Skeletal muscle cell (primary cell): Measurements from ENCODE around the gene CFAP70.

Experiments used
- DNase-seq: peaks from one replicate; pipeline ENCODE4 v3.0.0-alpha.2; 2010; ENCODE audit warnings: low read depth
- H3K4me3 ChIP-seq: 2 replicates; pipeline ENCODE4 v1.5.1; 2011; ENCODE audit warnings: low read depth, mild to moderate bottlenecking, control low read depth, low read length, moderate library complexity

Gene CFAP70

DNA sequence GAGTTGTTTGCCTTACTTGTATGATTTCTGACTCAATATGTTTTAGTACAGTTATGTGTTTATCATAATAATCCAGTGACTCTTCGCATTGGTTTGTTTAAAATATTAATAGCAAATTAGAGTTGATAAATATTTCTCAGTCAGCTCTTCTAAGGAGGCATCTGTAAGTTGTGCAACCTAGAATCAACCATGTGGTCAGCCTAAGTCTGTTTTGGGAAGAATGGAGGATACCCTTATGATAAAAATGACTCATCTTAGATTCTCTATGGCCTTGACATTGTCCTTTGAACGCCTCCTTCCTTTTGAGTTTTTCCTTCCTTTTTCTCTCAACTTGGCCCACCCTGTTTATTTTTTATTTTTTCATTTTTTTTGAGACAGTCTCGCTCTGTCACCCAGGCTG is 130.4 kb downstream of the CFAP70 start:
- no peak for DNase-seq
- no peak overlapping the region for H3K4me3 ChIP-seq

DNA sequence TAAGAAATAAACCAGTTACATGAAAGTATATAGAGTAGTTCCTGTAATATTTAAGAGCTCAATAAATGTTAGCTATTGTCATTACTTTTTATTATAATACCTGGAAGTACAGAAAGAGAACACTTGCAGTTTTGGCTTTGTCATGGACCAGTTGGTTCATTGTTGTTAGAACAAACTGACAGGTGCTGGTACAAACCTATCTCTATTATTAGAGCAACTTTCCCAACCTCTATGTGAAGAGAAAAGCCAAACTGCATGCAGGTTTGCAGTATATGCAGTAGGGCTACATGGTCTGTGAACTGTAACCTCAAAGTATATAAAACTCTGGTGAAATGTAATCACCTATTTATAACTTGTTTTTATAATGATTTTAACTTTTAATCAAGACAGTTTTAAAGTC is 132.0 kb downstream of the CFAP70 start:
- H3K4me3 ChIP-seq = no peak overlapping the region
- DNase-seq = no peak

DNA sequence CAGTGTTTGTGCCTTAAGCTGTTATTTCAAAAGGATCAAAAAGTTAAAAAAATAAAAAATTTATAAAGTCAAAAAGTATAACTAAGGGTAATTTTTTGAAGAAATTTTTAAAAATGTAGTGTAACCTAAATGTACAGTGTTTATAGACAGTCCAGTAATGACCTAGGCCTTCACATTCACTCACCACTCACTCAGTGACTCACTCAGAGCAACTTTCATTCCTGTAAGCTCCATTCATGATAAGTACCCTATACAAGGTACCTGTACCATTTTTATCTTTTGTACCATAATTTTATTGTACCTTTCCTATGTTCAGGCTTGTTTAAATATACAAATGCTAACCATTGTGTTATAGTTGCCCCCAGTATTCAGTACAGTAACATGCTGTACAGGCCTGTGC is 133.1 kb downstream of the CFAP70 start:
- no peak for DNase-seq
- no peak overlapping the region for H3K4me3 ChIP-seq

DNA sequence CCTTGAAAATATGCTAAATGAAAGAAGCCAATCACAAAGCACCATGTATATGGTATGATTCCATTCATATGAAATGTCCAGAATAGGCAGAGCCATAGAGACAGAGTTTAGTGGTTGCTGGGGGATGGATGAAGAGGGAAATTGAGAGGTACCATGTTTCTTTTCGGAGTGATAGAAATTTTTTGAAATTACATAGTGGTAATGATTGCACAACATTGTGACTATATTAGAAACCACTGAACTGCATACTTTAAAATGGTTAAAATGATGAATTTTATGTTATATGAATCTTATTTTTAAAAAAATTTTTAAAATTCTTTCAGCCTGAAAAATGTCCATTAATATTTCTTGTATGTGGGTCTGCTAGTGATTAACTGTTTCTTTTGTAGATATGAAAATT is 137.7 kb downstream of the CFAP70 start:
- no peak for DNase-seq
- no peak overlapping the region for H3K4me3 ChIP-seq

DNA sequence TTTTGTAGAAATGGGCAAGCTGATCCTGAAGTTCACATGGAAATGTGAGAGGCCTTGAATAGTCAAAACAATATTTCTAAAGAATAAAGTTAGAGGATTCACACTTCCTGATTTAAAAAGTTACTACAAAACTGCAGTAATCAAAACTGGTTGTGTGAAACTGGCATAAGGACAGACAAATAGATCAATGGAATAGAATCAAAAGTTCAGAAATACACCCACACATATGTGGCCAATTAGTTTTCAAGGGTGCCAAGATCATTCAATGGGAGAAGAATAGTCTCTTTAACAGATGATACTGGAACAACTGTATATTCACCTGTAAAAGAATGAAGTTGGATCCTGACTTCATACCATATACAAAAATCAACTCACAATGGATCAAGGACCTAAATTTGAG is 139.3 kb downstream of the CFAP70 start:
- H3K4me3 ChIP-seq = no peak overlapping the region
- no peak for DNase-seq

DNA sequence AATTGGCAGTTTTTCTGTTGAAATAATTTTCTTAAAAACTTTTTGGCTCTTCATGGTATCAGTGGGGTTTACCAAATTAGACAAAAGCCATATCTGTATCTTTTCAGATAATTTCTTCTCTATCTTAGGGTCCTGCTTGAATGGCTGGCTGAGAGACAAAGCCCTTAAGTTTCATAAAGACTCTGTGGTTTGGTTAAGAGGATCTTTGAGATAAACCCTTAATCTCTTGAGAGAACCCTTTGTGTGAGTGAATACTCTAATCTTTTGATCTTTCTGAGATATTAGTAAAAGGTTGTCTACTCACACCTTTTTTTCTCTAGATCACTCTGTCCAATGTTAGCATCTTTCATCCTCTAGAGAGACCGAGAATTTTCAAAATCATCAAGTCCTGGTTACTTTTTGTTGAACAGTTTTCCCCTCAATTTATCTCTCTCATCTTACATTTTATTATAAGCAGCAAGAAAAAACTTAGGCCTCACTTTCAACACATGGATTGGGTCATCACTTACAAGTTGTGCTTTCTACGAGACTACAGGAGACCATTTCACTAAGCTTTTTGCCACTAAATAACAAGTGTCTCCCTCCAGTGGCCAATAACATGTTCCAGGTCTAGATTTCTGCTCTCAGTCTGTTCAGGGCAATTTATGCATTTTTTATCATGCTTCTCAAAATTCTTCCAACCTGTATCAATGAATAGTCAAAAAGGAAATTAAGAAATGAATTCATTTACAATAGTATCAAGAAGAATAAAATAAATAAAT is 140.1 kb downstream of the CFAP70 start:
- DNase-seq = no peak
- H3K4me3 ChIP-seq = no peak overlapping the region

DNA sequence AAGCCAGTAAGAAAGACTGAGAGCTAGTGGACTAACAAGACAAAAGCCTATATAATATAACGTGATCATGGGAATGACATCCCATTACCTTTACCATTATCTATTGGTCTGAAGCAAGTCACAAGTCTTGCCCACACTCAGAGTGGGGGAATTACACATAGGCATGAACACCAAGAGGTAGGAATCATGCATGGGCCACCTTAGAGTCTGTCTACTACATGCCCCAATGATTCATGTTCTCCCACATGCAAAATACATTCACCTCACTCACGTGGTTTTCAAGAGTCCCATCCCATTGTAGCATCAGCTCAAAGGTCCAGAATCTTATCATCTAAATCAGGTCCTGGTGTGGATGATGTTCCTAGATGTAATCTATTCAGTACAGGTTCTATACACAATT is 141.0 kb downstream of the CFAP70 start:
- DNase-seq = no peak
- no peak overlapping the region for H3K4me3 ChIP-seq

DNA sequence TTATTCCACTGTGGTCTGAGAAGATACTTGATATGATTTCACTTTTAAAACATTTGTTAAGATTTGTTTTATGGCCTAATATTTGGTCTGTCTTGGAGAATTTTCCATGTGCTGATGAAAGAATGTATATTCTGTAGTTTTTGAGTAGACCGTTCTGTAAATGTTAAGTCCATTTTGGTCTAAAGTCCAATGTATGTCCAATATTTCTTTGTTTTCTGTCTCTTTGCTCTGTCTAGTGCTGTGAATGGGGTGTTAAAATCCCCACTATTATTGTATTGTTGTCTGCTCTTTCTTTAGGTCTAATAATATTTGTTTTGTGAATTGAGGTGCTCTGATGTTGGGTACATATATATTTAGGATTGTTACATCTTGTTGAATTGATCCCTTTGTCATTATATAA is 142.9 kb downstream of the CFAP70 start:
- no peak for DNase-seq

DNA sequence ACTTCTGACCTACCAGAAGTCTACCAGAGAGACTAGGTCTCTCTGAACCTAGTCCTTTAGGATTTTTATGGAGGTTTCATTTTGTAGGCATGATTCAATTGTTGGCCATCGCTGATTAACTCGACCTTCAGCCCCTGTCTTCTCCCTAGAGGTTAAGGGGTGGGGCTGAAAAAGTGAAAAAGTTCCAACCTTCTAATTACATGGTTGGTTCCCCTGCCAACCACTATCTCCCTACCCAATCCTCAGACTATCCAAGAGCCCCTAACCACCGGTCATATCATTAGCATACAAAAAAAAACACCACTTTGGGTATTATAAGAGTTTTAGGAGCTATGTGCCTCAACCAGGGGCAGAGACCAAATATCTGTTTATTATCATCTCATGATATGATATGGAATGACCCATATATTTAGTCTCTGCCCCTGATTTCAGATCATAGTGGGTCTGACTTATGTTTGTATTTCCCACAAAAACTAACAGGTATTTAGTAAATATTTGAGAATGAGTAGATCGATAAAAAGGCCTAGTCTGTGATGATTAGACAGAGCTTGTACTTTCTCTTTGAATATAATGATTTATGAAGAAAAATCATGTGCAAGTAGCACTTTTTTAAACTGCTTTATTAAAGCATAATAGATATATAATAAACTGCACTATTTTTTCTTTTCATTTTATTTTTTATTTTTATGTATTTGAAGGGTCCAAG is 147.4 kb downstream of the CFAP70 start:
- DNase-seq = no peak
- no peak overlapping the region for H3K4me3 ChIP-seq

More for the DNA sequence above, 142.9 kb downstream of the CFAP70 start:
- H3K4me3 ChIP-seq = no peak overlapping the region

DNA sequence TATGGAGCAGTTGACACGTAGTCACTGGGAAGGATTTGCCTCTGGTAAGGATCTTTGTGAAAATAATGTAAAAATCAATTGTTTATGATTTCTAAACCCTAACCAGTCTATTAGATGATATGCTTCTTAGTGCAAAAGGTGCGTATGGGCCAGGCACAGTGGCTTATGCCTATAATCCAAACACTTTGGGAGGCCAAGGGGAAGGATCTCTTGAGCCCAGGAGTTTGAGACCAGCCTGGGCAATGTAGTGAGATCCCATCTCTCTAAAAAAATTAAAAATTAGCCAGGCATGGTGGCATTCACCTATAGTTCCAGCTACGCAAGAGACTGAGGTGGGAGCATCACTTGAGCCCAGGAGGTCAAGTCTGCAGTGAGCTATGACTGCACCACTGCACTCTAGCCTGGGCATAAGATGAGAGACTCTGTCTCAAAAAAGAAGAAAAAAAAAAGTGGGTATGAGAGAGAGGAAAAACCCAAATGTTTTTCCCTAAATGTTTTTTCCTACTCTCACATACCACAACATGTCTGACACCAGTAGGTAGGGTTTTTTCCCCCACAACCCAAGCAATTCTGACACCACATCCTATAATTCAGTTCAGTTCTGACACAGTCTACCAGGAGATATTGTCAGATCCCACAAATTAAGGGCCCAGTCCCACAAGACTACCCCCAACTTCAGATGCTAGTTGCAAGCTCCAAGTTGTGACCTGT is 148.1 kb downstream of the CFAP70 start:
- no peak overlapping the region for H3K4me3 ChIP-seq
- DNase-seq = no peak

DNA sequence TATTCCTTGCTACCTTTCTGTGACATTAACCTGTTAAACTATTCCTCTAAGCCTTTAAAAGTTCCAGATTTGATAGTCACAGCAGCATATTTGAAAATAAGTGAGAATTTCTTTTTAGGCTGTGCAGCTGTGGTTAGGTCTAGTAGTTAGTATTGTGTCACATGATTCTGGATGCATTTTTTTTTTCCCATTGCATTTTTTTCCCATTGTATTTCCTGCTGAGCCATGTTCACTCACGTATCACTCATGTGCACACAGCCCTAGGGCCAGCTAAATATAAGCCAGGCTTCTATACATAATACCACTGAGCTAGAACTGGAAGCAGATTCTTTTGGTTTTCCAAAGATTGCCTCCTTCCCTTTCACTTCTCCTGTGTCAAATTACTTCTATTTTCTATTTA is 149.0 kb downstream of the CFAP70 start:
- no peak for DNase-seq
- H3K4me3 ChIP-seq = no peak overlapping the region

DNA sequence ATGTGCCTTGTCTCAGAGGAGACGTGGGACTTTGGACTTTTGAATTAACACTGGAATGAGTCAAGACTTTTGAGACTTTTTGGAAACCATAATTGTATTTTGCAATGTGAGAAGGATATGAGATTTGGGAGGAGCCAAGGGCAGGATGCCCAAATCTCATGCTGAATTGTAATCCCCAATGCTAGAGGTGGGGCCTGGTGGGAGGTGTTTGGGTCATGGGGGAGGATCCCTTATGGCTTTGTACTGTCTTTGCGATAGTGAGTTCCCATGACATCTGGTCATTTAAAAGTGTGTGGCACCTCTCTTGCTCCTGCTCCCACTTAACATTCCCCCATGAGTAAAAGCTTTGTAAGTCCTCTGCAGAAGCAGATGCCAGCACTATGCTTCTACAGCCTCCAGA is 150.8 kb downstream of the CFAP70 start:
- DNase-seq = no peak
- no peak overlapping the region for H3K4me3 ChIP-seq

DNA sequence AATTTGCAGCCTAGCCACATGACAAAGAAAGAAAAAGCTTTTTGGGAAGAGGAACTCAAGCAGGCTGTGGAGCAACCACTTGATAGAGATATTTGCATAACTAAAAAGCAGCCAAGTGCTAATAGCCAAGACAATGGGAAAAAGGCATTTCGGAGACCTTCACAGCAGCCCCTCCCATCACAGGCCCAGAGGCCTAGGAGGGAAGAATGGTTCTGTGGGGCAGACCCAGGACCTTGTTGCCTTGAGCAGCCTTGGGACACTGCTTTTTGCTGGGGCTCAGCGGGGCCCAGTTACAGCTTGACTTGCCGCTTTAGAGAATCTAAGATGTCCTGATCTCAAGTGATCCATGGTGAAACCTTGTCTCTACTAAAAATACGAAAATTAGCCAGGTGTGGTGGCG is 152.3 kb downstream of the CFAP70 start:
- no peak for DNase-seq
- H3K4me3 ChIP-seq = no peak overlapping the region

DNA sequence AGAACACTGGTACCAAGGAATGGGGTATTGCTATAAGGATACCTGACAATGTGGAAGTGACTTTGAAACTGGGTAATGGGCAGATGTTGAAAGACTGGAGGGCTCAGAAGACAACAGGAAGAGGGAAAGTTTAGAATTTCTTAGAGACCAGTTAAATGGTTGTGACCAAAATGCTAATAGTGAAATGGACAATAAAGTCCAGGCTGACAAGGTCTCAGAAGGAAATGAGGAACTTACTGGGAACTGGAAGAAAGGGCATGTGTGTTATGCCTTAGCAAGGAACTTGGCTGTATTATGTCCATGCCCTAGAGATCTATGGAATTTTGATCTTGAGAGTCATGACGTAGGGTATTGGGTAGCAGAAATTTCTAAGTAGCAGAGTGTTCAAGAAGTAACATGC is 152.8 kb downstream of the CFAP70 start:
- no peak overlapping the region for H3K4me3 ChIP-seq
- DNase-seq = no peak

DNA sequence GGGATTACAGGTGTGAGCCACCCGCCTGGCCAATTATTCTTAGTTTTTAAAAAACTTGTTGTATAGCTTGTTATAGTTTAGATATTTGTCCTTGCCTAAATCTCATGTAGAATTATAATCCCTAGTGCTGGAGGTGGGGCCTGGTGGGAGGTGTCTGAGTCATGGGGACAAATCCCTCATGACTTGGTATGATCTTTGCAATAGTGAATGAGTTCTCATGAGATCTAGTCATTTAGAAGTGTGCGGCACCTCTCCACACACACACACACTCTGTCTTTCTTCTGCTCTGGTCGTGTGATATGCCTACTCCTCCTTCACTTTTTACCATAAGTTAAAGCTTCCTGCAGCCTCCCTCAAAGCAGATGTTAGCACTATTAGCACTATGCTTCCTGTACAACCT is 153.6 kb downstream of the CFAP70 start:
- H3K4me3 ChIP-seq = no peak overlapping the region
- DNase-seq = no peak
